HG03378 (cell line): ENCODE data around the gene INPP4A.

ENCODE experiments used
- ATAC-seq: cut with Tn5 transposase; IDR thresholded peaks from one replicate; pipeline ENCODE4 v1.9.1; 2021; ENCODE audit warnings: mild to moderate bottlenecking, moderate library complexity; ENCODE audit not compliant: unreplicated experiment

The INPP4A gene

GRCh38 chr2:98608962-98609604 is 164.4 kb downstream of the INPP4A start:
- ATAC-seq: no peak

DNA sequence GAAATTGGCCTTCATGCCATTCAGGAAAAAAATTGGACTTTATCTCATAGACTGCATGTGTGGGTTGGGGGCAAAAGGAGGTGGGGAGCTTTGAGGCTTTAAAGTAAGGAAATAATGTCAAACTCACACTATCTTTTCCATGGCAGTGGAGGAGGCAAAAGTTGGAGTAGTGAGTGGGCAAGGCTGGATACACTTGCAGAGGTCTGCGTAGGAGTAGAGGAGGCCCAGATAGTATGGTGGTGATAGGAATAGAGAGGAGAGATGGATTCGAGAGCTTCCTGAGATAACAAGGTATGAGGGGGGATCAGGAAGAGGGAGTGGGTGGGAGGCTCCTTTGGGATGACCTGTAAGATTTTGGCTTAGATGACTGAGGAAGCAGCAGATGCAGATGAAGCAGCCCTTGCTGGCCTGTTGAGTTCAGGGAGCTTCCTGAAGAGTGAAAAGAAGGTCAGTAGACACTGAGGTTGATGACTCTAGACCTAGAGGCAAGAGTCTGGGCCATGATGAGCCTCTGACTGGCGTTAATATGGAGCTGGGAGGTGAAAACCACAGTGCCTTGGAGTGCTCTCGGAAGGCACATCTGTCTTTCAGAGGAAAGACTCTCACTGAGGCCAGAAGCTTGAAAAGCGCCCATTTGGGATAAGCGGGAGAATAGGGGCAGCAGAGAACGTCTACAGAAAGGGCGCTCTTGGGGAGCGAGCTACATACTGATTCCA is 169.5 kb downstream of the INPP4A start:
- ATAC-seq: no peak

DNA sequence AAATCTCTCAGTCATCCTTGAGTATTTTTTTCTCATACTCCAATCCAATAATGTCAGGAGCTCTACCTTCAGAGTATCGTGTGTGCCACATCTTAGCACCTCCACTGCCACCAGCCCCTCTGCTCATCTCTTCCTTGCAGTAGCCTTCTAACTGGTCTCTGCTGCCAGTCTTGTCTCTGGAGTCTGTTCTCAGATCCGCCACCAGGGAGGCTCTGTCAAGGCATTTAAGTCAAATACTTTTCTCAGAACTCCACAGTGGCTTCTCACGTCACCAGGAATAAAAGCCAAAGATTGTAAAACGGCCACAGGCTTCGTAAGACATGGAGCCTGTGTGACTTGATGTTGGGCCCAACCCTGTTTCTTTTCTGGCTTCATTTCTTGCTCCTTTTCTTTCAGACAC is 170.8 kb downstream of the INPP4A start:
- no peak for ATAC-seq

- no peak for ATAC-seq
Measured at GRCh38 chr2:98617149-98617548, 172.5 kb downstream of the INPP4A start.

- no peak for ATAC-seq
Measured at GRCh38 chr2:98623657-98624056, 179.0 kb downstream of the INPP4A start.

DNA sequence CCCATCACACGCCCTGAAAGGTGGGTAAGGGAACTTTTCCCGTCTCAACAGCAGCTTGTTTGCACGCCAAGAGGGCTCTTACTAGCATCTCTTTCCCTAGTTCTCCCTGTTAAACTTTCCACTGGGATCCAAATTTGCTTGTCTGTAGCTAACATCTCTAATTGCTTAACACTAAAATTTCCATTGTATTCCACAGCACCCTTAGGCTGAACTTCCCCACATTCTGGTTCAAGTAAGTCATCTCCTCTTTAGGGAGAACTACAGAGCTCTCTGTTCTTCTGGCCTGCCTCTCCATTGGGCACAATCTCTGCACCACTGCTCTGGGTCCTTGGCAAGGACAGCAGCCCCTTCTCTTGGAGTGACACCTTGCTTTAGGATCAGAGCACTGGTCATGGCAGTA is 187.7 kb downstream of the INPP4A start:
- ATAC-seq: no peak

- ATAC-seq: no peak
Measured at GRCh38 chr2:98634406-98635092, 189.9 kb downstream of the INPP4A start.

DNA sequence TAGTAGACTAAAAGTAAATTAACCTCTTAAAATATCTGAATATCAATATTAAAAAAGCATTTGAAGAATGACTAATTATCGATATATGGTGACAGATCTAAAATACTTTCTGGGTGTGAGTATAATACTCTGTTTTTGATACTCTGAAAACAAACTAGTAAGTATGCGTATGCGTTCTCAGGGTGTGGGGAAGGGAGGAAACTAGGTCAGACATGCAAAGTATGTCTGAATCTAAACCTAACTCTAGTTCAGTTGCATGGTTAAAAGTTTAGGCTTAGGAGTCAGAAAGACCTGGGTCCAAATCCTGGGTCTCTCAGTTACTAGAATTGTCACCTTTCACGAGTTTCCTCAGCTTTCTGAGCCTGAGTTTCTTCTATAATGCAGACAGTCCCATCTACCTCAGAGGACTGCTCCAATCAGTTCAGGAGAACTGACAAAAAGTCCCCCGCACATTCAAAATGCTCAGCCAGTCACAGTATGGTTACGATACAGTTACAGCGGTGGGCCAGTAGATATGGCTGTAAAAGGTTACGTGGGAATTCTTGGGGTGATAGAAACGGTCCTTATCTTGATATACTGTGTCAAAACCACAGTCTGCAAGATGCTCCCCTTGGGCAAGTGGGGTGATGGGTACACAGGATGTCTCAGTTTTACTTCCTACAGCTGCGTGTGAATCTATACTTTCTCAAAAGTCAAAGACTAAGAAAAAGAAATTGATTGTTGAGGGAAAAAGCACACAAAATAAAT is 192.9 kb downstream of the INPP4A start:
- peak; percentile 82 for ATAC-seq

GRCh38 chr2:98643496-98644100 is 198.9 kb downstream of the INPP4A start:
- no peak for ATAC-seq
